Keratinocyte (primary cell): ENCODE results near the gene GPRC5B.

Experiments used
- EZH2 ChIP-seq: IDR thresholded peaks from one replicate; pipeline ENCODE4 v1.6.1; 2012; ENCODE audit warnings: inconsistent platforms, mild to moderate bottlenecking, low read length, moderate library complexity
- TF ChIP-seq, protein P1 (sequence below), 3 experiments: IDR thresholded peaks in 1 of 3; conservative IDR thresholded peaks in 1 of 3; optimal IDR thresholded peaks in 1 of 3; 2 replicates in 2 of 3; 3 replicates in 1 of 3; pipeline versions ENCODE3 to v1.5.1; 2011; ENCODE audit warnings: low read length in 3 of 3, mild to moderate bottlenecking in 3 of 3, moderate library complexity in 2 of 3, control low read depth in 1 of 3, inconsistent platforms in 1 of 3; ENCODE audit not compliant: insufficient read depth in 2 of 3; ENCODE audit errors: extremely low read depth in 1 of 3

DNA sequence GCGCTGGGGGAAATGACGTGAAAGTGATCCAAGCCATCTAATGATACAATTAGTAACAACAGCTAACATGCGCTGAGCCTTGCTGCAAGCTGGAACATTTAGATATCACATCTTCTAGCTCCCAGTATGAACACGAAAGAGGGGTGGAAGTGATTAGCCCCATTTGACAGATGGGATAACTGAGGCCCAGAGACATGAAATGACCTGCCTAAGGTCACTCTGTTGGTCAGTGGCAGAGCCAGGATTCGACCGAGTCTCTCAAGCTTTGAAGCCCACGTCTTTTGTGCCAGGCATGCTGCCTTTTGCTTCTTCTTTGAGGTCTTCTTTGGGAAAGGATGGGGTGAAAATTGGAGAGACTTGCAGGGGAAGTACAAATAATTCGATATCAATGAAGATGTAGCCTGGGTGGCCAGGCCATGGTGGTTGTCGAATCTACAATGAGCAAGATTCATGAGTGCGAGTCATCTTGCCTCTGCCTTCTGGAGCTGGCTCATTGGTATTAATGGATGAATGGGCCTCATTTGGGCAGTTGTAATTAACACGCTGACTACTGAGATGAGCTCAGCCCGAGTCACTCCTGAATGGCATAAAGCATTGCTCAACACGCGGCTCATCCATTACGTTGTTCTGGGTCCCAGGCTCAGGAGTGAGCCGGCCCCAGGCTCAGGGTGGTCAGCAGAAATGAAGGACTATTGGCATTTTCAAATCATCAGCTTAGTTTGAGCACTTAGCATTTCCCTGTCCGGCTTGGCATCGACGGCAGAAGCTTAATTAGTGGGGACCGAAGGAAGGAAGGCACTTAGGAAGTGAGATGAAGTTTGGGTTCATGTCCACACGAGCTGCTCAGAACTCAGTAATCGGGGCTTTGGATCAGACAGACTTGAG lies 28.0 kb upstream of the GPRC5B start:
- TF ChIP-seq, protein P1, sequence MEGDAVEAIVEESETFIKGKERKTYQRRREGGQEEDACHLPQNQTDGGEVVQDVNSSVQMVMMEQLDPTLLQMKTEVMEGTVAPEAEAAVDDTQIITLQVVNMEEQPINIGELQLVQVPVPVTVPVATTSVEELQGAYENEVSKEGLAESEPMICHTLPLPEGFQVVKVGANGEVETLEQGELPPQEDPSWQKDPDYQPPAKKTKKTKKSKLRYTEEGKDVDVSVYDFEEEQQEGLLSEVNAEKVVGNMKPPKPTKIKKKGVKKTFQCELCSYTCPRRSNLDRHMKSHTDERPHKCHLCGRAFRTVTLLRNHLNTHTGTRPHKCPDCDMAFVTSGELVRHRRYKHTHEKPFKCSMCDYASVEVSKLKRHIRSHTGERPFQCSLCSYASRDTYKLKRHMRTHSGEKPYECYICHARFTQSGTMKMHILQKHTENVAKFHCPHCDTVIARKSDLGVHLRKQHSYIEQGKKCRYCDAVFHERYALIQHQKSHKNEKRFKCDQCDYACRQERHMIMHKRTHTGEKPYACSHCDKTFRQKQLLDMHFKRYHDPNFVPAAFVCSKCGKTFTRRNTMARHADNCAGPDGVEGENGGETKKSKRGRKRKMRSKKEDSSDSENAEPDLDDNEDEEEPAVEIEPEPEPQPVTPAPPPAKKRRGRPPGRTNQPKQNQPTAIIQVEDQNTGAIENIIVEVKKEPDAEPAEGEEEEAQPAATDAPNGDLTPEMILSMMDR (optimal IDR thresholded peaks at IDR 0.05 in 1 of 3, IDR thresholded peaks at IDR 0.05 in 1 of 3, conservative IDR thresholded peaks at IDR 0.05 in 1 of 3; ENCODE audit: extremely low read depth in 1 of 3, insufficient read depth in 2 of 3, low read length in 3 of 3): no peak
- no peak for TF ChIP-seq EZH2
